Upper lobe of left lung (tissue), 6 donors: ENCODE measurements around the gene GNL2. TPM values are rescaled to one million over a fixed set of nuclear protein-coding genes. Genes with fewer than 3 reads are reported as not detected.

ENCODE experiments used
- ATAC-seq, 2 donors: fragments of 200-7000 bp; cut with Tn5 transposase; one replicate each; pipeline ENCODE4 v1.9.1; 2022; ENCODE audit warnings: mild to moderate bottlenecking in 2 of 2, moderate library complexity in 2 of 2; ENCODE audit not compliant: low FRiP score in 2 of 2
- DNase-seq, 2 donors: peaks; one replicate each; pipeline ENCODE4 v3.0.0-alpha.2; 2019 to 2020
- H3K27ac ChIP-seq, 4 donors: fragments of 200-600 bp; sonication (generic); one replicate each; pipeline ENCODE4 v1.5.1; 2016 to 2019
- H3K27me3 ChIP-seq, 4 donors: fragments of 200-600 bp; sonication (generic); one replicate each; pipeline ENCODE4 v1.5.1; 2017 to 2019
- H3K36me3 ChIP-seq, 4 donors: fragments of 200-600 bp; sonication (generic); one replicate each; pipeline ENCODE4 v1.5.1; 2016 to 2019
- H3K4me1 ChIP-seq, 4 donors: fragments of 200-600 bp; sonication (generic); one replicate each; pipeline ENCODE4 v1.5.1; 2018 to 2019
- H3K4me3 ChIP-seq, 4 donors: fragments of 200-600 bp; sonication (generic); one replicate each; pipeline ENCODE4 v1.5.1; 2017 to 2019; ENCODE audit warnings: mild to moderate bottlenecking in 2 of 4, moderate library complexity in 1 of 4
- H3K9me3 ChIP-seq, 4 donors: fragments of 200-600 bp; sonication (generic); one replicate each; pipeline ENCODE4 v1.5.1; 2018 to 2019
- CTCF ChIP-seq, 6 experiments: fragments of 450-650 bp in 4 of 6; fragments of 200-600 bp in 2 of 6; sonication (generic) in 2 of 6; IDR thresholded peaks; one replicate each; pipeline ENCODE4 v1.5.1; 2016 to 2019; ENCODE audit warnings: antibody characterized with exemption in 6 of 6
- EP300 ChIP-seq, 4 donors: sonication (generic); formaldehyde crosslinking; IDR thresholded peaks; one replicate each; pipeline ENCODE4 v1.5.1; 2017; ENCODE audit warnings: antibody characterized with exemption in 4 of 4, control low read depth in 2 of 4
- POLR2A ChIP-seq, 4 donors: fragments of 450-650 bp; IDR thresholded peaks; one replicate each; pipeline ENCODE4 v1.5.1; 2016 to 2017; ENCODE audit warnings: antibody characterized with exemption in 4 of 4, mild to moderate bottlenecking in 2 of 4
- POLR2AphosphoS5 ChIP-seq, 2 donors: sonication (generic); formaldehyde crosslinking; IDR thresholded peaks; one replicate each; pipeline ENCODE4 v1.5.1; 2017; ENCODE audit warnings: antibody characterized with exemption in 2 of 2
- WGBS, 2 donors: methylation state at CpG; one replicate each; pipeline ENCODE4 v1.1.5; 2017 to 2018; 5-methylcytosine and 5-hydroxymethylcytosine counted together
- total RNA-seq, 6 donors: library from RNA; depleted of rRNA in 4 of 6; stranded (reverse); fragments of >200 nt in 4 of 6; gene quantifications; one replicate each; pipeline versions ENCODE4 v1.1.0 to v1.2.1, GENCODE V29; 2016 to 2021
- donor health status: DM: no; HTN: no; CAD: no; lungs with moderate emphysema.
- donor health status: DM: no; HTN: yes; CAD: no; lungs with severe emphysema.

GNL2 gene
- total RNA-seq, 6 donors from 2014 or later = 28.3 to 56.2 (median 40.3) TPM

- peaks cover 11 to 33% (median 15%) of the 10 kb centered on the region in 4 donors for H3K4me1 ChIP-seq
- TF ChIP-seq CTCF (IDR thresholded peaks at IDR 0.05) (no peak), POLR2A (IDR thresholded peaks at IDR 0.05) (no peak), POLR2AphosphoS5 (IDR thresholded peaks at IDR 0.05) (no peak), EP300 (IDR thresholded peaks at IDR 0.05) (no peak)
- no peaks in the 10 kb centered on the region for H3K9me3 ChIP-seq
- H3K27me3 ChIP-seq = no peaks in the 10 kb centered on the region
- peaks cover 0 to 24% (median 9%) of the 10 kb centered on the region in 4 donors for H3K36me3 ChIP-seq
- ATAC-seq = no peak
- no peak overlapping the region for H3K4me3 ChIP-seq
- DNase-seq = no peak
- 90% methylated on average over 1 of the region's 1 CpG for WGBS, 2 donors
- H3K27ac ChIP-seq = no peak overlapping the region
These were observed 37.3 kb downstream of the GNL2 start for GRCh38 chr1:37558411-37558810.

DNA sequence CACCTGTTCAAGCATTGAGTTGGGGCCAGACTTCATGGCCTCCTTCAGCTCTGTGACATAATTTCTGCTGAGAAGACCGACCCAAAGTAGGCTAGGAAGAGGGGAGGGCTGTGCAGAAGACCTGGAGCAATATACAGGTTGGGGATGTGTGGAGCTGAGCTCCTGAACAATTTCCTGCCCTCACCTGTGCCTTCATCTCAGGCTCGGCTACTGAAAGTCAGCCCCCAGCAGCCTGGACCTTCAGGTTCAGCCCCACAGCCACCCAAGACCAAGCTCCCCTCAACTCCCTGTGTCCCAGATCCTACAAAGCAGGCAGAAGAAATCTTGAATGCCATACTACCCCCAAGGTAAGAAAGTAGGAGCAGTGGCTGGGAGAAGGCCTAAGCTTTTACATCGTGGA lies 38.3 kb downstream of the GNL2 start:
- WGBS, 2 donors = 80 to 92% methylated on average over 2 to 3 of the region's 3 CpGs

DNA sequence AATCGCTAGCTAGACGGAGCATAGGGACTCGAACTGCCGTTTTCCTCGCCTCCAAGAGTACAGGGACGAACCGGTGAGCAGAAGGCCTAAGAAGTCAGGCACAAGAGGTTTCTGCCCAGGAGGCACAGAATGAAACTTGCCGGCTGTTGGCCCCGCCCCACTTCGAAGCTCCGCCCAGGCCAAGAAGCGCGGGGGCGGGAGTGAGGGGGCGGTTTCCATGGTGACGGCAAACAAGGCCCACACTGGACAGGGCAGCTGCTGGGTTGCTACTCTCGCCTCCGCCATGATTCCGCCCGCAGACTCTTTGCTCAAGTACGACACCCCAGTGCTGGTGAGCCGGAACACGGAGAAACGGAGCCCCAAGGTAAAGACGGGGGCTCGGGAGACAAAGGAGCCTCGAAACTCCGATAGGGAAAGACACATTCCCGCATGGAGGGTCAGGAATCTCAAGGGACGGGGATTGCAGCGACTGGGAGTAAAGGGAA lies 39.0 kb downstream of the GNL2 start, which contains the start of gene DNALI1:
DNALI1 (plus strand) TSS at position 229 of the 485 bp plus-strand sequence; CDS start at position 284, 55 bp downstream.
- Histone ChIP-seq H3K4me1 (peaks cover 22 to 48% (median 25%) of the 10 kb centered on the region in 4 donors), H3K36me3 (peaks cover 0 to 7% (median 0%) of the 10 kb centered on the region in 4 donors), H3K4me3 (peak within 1 kb of the TSS in 3 of 4 donors; percentile 43 to 52 (median 52)), H3K27ac (peak within 1 kb of the TSS; percentile 49 to 65 (median 56)), H3K27me3 (no peaks in the 10 kb centered on the region), H3K9me3 (no peaks in the 10 kb centered on the region)
- WGBS, 2 donors = 15 to 21% methylated on average over 18 to 31 of the region's 31 CpGs
- DNase-seq (peak; percentile 92 to 96), ATAC-seq (peak; percentile 94)
- TF ChIP-seq POLR2AphosphoS5 (IDR thresholded peaks at IDR 0.05) = peak; percentile 45
- no peak for TF ChIP-seq EP300 (IDR thresholded peaks at IDR 0.05)
- peak in 2 of 4 donors; percentile 38 to 52 for TF ChIP-seq POLR2A (IDR thresholded peaks at IDR 0.05)
- TF ChIP-seq CTCF (IDR thresholded peaks at IDR 0.05) = no peak

More for the DNA sequence above, 38.3 kb downstream of the GNL2 start:
- H3K27me3 ChIP-seq = no peaks in the 10 kb centered on the region
- H3K4me1 ChIP-seq = peaks cover 21 to 43% (median 24%) of the 10 kb centered on the region in 4 donors
- H3K4me3 ChIP-seq = peak overlapping the region in 3 of 4 donors; percentile 43 to 52 (median 52)
- H3K36me3 ChIP-seq = peaks cover 0 to 13% (median 4%) of the 10 kb centered on the region in 4 donors
- no peak for TF ChIP-seq EP300 (IDR thresholded peaks at IDR 0.05)
- TF ChIP-seq POLR2A (IDR thresholded peaks at IDR 0.05) = no peak
- no peak for TF ChIP-seq CTCF (IDR thresholded peaks at IDR 0.05)
- no peak for TF ChIP-seq POLR2AphosphoS5 (IDR thresholded peaks at IDR 0.05)
- ATAC-seq (peak in 1 of 2 donors; percentile 12), DNase-seq (no peak)
- no peaks in the 10 kb centered on the region for H3K9me3 ChIP-seq
- peak overlapping the region; percentile 49 to 65 (median 56) for H3K27ac ChIP-seq

- Histone ChIP-seq H3K36me3 (peaks cover 0 to 25% (median 9%) of the 10 kb centered on the region in 4 donors), H3K4me3 (peak within 1 kb of the TSS; percentile 86 to 99 (median 98)), H3K27ac (peak within 1 kb of the TSS; percentile 91 to 95 (median 94)), H3K27me3 (no peaks in the 10 kb centered on the region), H3K9me3 (no peaks in the 10 kb centered on the region), H3K4me1 (peaks cover 22 to 43% (median 25%) of the 10 kb centered on the region in 4 donors)
- TF ChIP-seq CTCF (IDR thresholded peaks at IDR 0.05) = peak in 2 of 6 experiments; percentile 11 to 18
- peak in 3 of 4 donors; percentile 28 to 83 (median 78) for TF ChIP-seq POLR2A (IDR thresholded peaks at IDR 0.05)
- TF ChIP-seq EP300 (IDR thresholded peaks at IDR 0.05) = peak in 1 of 4 donors; percentile 63
- TF ChIP-seq POLR2AphosphoS5 (IDR thresholded peaks at IDR 0.05) = peak; percentile 91 to 95
- WGBS, 2 donors = 20 to 34% methylated on average over 18 to 35 of the region's 54 CpGs
- DNase-seq (peak; percentile 90 to 93), ATAC-seq (peak; percentile 92 to 95)
These were observed 41.6 kb downstream of the GNL2 start, which contains the start of gene SNIP1 for GRCh38 chr1:37553927-37554808. Gene SNIP1 (minus strand): TSS chr1:37554293. CDS start chr1:37554229, 64 bp downstream.
